NCI-H748 (cell line): ENCODE results near the gene AGBL4.
A peak's percentile ranks its signal among the peaks of the same experiment; 100 is the strongest.

Source experiments
- DNase-seq: peaks from one replicate; lab custom pipeline; 2025; ENCODE audit not compliant: unreplicated experiment; lab: John Stamatoyannopoulos, UW

The AGBL4 gene

GRCh38 chr1:48953617-48954016 lies 1070.1 kb downstream of the AGBL4 start:
- DNase-seq = no peak

DNA sequence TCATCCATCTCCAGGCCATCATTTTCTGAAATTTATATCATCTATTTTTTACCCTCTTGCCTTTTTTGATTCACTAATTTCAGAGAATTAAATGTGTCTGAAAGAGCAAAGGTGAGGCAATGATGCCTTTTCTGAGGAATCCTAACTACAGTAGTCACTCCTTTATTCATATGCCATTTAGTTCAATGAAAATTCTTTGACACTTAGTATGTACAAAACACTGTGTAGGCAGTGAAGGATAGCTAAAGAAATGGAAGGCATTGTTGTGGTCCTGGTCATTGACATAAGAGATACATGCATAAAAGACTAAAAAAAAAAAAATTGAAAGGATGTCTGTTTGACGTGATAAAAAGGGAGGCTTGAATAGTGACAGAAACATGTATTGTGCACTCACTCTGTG lies 1075.2 kb downstream of the AGBL4 start:
- no peak for DNase-seq

DNA sequence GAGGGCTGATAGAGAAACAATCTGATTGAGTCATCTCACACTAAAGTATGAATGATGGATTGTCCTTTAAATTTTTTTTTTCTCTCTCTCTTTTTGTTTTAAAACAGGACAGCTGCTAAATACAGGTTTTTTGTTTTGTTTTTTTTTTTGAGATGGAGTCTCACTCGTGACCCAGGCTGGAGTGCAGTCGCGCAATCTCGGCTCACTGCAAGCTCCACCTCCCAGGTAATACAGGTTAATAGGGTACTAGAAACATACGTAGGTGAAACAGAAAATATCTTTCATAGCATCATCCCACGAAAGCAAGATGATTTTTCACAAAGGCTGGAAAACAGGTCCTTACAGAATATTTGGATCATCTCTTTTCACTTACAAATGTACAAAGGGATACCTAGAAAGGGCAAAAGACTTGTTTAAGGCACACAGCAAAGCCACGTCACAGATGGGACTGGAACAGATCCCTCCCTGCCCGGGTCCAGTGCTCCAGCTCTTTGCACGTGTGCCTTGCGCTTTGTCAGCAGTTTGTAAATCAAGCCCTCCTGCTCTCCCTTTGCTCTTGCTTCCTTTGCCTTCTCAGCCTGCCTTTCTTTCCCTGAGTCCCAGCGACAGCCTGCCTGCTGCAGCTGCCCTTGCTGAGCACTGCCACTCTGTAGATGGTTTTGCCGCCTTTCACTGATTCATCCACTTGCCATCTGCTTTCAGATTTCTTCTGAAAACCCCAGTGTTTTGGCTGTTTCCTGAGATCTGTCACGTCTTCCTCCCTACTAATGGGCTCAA lies 1075.8 kb downstream of the AGBL4 start:
- no peak for DNase-seq

- DNase-seq = no peak
Measured at GRCh38 chr1:48946070-48946469, 1077.7 kb downstream of the AGBL4 start.

GRCh38 chr1:48944811-48945210 lies 1078.9 kb downstream of the AGBL4 start:
- DNase-seq = no peak

- DNase-seq = no peak
Measured at GRCh38 chr1:48943826-48944225, 1079.9 kb downstream of the AGBL4 start.

DNA sequence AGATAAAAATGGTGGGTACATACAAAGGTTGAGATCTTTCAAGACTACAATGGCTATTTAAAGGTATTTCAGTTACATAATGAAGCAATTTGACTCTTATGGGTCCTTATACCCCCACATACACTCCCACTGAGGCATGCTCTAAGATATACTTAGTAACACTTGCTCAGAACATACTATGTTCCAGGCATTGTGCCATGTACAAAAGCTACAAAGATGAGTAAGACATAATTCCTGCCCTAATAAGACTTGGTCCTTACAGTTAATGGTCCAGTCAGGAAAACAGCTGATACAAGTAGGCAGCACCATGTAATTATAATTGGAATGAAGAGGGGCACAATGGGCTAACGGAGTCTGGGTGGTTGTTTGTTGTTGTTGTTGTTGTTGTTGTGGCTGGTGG lies 1080.4 kb downstream of the AGBL4 start:
- DNase-seq = no peak

GRCh38 chr1:48940962-48941732 lies 1082.6 kb downstream of the AGBL4 start:
- peak; percentile 24 for DNase-seq

DNA sequence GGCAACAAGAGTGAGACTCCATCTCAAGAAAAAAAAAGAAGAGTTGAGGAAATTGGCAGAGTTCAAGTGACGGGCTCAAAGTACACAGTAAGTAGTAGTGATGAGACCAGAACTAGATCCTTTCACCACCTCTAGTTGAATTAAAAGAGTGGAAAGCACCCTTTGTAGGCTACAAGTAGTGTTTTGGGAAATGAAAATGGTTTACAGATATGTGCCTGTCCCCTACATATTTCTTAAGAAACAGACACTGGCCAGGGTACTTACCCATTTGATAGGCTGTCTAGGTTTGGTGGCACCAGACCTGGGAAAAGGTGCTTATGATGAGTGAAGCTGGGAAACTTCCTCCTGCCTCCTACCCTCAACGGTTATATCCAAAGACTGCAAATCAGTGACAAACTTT lies 1083.4 kb downstream of the AGBL4 start:
- DNase-seq = no peak

GRCh38 chr1:48939828-48940227 lies 1083.9 kb downstream of the AGBL4 start:
- DNase-seq = no peak

- no peak for DNase-seq
Measured at GRCh38 chr1:48939042-48939441, 1084.7 kb downstream of the AGBL4 start.

DNA sequence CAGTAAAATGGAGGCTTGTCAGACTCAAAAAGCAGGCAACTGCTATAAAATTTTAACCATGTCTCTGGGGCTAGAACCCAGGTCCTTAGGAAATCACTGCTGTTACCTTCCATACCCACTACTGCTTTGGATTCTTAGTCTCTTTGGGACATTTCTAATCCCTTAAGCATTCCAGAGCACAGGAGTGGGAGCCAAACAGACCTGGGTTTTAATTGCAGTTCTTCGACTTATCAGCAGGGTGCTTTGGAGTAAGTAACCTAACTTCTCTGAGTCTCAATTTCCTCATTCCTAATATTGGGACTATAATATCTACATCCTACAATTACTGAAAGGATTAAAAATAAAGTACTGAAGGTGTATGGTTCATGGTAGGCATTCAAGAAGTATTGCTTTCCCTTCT lies 1086.0 kb downstream of the AGBL4 start:
- no peak for DNase-seq

GRCh38 chr1:48936436-48936835 lies 1087.3 kb downstream of the AGBL4 start:
- DNase-seq = no peak

DNA sequence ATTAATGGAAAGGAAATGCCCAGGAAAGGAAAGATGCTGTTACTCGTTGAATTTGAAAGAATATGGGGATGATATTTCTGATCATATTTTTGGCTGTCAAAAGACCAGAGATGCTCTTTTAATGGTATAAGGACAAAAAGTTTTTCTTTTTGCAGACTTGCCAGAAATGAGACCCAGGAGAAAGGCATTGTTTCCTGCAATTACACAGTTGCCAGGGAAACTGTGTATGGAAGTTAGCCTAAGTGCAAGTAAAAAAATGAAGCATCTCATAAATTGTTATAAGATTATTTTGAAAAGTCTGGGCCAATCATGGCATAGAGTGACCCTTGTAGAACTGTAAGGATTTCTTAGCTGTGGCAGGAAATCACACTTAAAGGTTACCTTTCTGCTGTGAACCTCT lies 1091.4 kb downstream of the AGBL4 start:
- no peak for DNase-seq

GRCh38 chr1:48931506-48932192 lies 1092.1 kb downstream of the AGBL4 start:
- DNase-seq = no peak

DNA sequence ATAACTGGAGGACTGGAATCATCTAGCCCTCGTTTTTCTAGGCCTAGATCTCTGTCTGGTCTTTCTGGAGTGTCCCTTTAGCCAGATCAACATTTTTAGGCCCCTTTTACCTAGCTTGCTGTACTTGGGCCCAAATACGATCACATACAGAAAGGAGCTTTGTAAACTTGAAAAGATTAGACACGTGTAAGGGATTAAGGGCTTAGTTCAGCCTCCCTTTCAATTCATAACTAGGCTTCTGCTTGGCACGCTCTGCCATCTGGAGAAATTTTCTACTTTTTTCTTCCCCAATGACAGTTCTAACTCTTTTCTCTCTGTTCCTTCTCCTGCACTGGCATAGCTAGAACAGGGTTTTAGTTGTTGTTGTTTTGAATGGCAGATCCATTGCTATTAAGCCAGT lies 1093.7 kb downstream of the AGBL4 start:
- DNase-seq = no peak

DNA sequence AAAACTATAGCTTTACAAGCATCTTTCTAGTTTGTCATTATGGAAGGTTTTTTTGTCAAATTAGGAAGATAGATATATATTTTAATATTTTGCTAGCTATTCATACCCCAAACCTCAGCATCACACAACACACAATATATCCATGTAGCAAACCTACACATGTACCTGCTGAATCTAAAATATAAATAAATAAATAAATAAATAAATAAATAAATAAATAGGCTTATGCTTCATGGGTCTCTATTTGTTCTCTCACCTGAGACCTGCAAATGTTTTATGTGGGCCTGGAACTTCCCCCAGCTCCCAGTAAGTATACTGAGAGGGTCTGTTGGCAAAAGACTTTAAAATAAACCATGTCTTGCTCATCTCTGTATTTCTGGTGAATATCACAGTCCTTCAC lies 1099.7 kb downstream of the AGBL4 start:
- no peak for DNase-seq

DNA sequence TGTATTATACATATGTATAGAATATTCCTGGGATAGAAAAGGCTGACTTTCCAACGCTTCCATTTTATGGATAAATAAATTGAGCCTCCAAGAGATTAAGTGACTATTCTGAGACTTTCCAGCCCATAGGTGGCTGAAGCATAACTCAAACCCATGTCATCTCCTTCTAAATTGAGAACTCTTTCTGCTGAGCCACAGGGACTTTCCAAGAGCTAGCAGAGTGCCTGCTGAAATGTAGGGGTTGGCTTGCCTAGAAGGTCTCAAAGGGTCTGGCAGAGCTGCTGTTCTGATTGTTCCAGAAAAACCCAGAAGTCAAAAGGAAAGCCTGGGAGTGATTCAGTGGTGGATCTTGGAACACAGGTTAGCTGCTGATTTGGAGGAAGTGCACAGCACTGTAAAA lies 1100.6 kb downstream of the AGBL4 start:
- no peak for DNase-seq

DNA sequence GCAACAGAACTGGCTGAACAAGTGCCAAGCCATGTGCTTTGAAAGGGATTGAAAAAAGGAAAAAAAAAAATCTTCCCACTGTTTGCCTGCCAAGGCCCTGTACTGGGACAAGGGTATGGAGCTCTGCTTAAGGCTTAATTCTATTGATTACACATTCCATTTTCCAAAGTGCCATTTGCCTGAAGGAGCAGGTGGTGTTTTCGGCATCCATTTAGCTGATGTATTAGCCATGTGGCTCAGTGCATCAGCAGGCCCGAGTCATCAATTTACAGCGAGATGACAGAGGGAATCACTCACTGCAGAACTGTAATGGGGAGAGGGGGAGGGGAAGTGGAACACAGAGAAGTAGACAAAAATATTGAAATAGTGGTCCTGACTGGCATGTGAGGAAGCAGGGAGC lies 1102.9 kb downstream of the AGBL4 start:
- no peak for DNase-seq

DNA sequence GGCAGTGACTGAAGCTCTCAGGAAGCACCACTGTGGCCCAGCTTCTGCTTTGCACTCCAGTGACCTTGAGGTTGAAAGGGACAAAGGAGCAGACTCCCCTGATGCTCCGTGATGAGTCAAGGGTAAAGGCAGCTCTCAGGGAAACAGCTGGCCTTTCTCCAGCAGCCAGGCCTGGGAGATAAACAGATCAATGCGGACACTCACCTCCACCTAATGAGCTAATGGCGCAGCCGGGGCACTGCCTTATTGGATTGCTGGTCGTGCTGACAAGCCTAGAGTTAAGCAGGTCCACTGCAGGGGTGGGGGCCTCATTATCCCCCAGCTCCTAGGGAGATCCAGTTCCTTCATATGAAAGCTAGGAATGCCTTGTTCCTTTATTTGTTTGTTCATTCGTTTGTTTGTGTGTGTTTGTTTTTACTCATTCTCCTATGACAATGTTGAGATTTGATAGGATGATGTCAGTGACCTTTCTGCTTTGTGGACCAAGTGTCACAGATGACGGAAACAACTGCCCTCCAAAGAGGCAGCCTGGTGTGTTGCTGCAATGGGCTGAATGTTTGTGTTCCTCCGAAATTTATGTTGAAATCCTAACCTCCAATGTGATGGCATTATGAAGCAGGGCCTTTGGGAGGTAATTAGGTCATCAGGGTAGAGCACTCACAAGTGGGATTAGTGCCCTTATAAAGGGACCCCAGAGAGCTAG lies 1105.7 kb downstream of the AGBL4 start:
- DNase-seq = peak; percentile 90

GRCh38 chr1:48917070-48917454 lies 1106.7 kb downstream of the AGBL4 start:
- DNase-seq = no peak
